Tibial artery (tissue), 4 donors: Measurements from ENCODE around the gene IGLL5.
A peak's percentile ranks its signal among the peaks of the same experiment; 100 is the strongest.
"Not testable (repeated sequence)": the region's sequence is repeated elsewhere in the genome, so short reads cannot be mapped to it uniquely, and the experiment has no call there.

Source experiments
- DNase-seq, 2 donors: peaks; one replicate each; pipeline ENCODE4 v3.0.0-alpha.2; 2019
- H3K27ac ChIP-seq, 2 donors: fragments of 200-600 bp; sonication (generic) in 1 of 2; 1 replicate in 1 of 2; 2 replicates in 1 of 2; pipeline ENCODE4 v1.5.1; 2018 to 2019; ENCODE audit warnings: mild to moderate bottlenecking in 1 of 2
- H3K27me3 ChIP-seq, 2 donors: fragments of 200-600 bp; sonication (generic) in 1 of 2; one replicate each; pipeline versions ENCODE4 v1.5.1 to v1.6.0; 2016 to 2019
- H3K36me3 ChIP-seq, 3 donors: fragments of 200-600 bp; sonication (generic) in 2 of 3; one replicate each; pipeline ENCODE4 v1.5.1; 2016 to 2019; ENCODE audit warnings: mild to moderate bottlenecking in 2 of 3
- H3K4me1 ChIP-seq, 4 donors: fragments of 200-600 bp; sonication (generic) in 2 of 4; 1 replicate in 3 of 4; 2 replicates in 1 of 4; pipeline ENCODE4 v1.5.1; 2016 to 2019
- H3K4me3 ChIP-seq, 2 donors: fragments of 200-600 bp; sonication (generic) in 1 of 2; 1 replicate in 1 of 2; 2 replicates in 1 of 2; pipeline ENCODE4 v1.5.1; 2018 to 2019; ENCODE audit warnings: mild to moderate bottlenecking in 2 of 2
- H3K9me3 ChIP-seq, 3 donors: fragments of 200-600 bp; sonication (generic) in 1 of 3; one replicate each; pipeline ENCODE4 v1.5.1; 2016 to 2019
- CTCF ChIP-seq, 2 experiments: fragments of 200-600 bp in 1 of 2; fragments of 450-650 bp in 1 of 2; IDR thresholded peaks; one replicate each; pipeline ENCODE4 v1.5.1; 2017 to 2019; ENCODE audit warnings: antibody characterized with exemption in 2 of 2, mild to moderate bottlenecking in 1 of 2, moderate library complexity in 1 of 2
- intact Hi-C: fragments of 100-400 bp; cut with DNase I; formaldehyde crosslinking; loops from one replicate; pipeline ENCODE4 v1.15.0; 2023; ENCODE audit warnings: low total_unique reads

Gene IGLL5

GRCh38 chr22:22894740-22895731, 7.4 kb downstream of the IGLL5 start:
- Histone ChIP-seq H3K9me3 (no peaks in the 10 kb centered on the region), H3K36me3 (no peaks in the 10 kb centered on the region), H3K27ac (no peak overlapping the region), H3K4me1 (no peaks in the 10 kb centered on the region), H3K4me3 (no peak overlapping the region), H3K27me3 (peaks cover 0 to 36% of the 10 kb centered on the region in 2 donors)
- intact Hi-C loops = no loop called here
- TF ChIP-seq CTCF (IDR thresholded peaks at IDR 0.05) = no peak
- peak; percentile 15 to 46 for DNase-seq

GRCh38 chr22:22895776-22896445, 8.3 kb downstream of the IGLL5 start:
- intact Hi-C loops = no loop called here
- TF ChIP-seq CTCF (IDR thresholded peaks at IDR 0.05) = no peak
- peaks cover 0 to 36% of the 10 kb centered on the region in 2 donors for H3K27me3 ChIP-seq
- DNase-seq = peak; percentile 11 to 49
- H3K36me3 ChIP-seq = no peaks in the 10 kb centered on the region
- no peak overlapping the region for H3K27ac ChIP-seq
- H3K4me3 ChIP-seq = no peak overlapping the region
- H3K4me1 ChIP-seq = no peaks in the 10 kb centered on the region
- H3K9me3 ChIP-seq = no peaks in the 10 kb centered on the region

GRCh38 chr22:22896601-22897000, 9.0 kb downstream of the IGLL5 start:
- TF ChIP-seq CTCF (IDR thresholded peaks at IDR 0.05) = no peak
- H3K27me3 ChIP-seq = peaks cover 0 to 35% of the 10 kb centered on the region in 2 donors
- H3K4me1 ChIP-seq = no peaks in the 10 kb centered on the region
- no peak for DNase-seq
- intact Hi-C loops = no loop called here
- no peaks in the 10 kb centered on the region for H3K9me3 ChIP-seq
- no peaks in the 10 kb centered on the region for H3K36me3 ChIP-seq
- H3K27ac ChIP-seq = no peak overlapping the region
- H3K4me3 ChIP-seq = no peak overlapping the region

- H3K4me3 ChIP-seq = no peak overlapping the region
- no peaks in the 10 kb centered on the region for H3K9me3 ChIP-seq
- peak; percentile 1 to 20 for DNase-seq
- peaks cover 0 to 37% of the 10 kb centered on the region in 2 donors for H3K27me3 ChIP-seq
- intact Hi-C loops = no loop called here
- H3K4me1 ChIP-seq = no peaks in the 10 kb centered on the region
- H3K36me3 ChIP-seq = no peaks in the 10 kb centered on the region
- no peak overlapping the region for H3K27ac ChIP-seq
- TF ChIP-seq CTCF (IDR thresholded peaks at IDR 0.05) = no peak
Measured at GRCh38 chr22:22897091-22897490, 9.5 kb downstream of the IGLL5 start.

- no peak overlapping the region for H3K4me3 ChIP-seq
Measured at GRCh38 chr22:22897947-22898346, 10.3 kb downstream of the IGLL5 start.

GRCh38 chr22:22898411-22898950, 10.9 kb downstream of the IGLL5 start:
- H3K27ac ChIP-seq, H3K4me1 ChIP-seq, H3K4me3 ChIP-seq, intact Hi-C loops, H3K9me3 ChIP-seq, H3K36me3 ChIP-seq: not testable (repeated sequence)
- DNase-seq = peak in 1 of 2 donors; percentile 5
- peaks cover 0 to 34% of the 10 kb centered on the region in 2 donors for H3K27me3 ChIP-seq

More at GRCh38 chr22:22897947-22898346, 10.3 kb downstream of the IGLL5 start:
- H3K9me3 ChIP-seq = no peaks in the 10 kb centered on the region
- no peak for TF ChIP-seq CTCF (IDR thresholded peaks at IDR 0.05)
- no peaks in the 10 kb centered on the region for H3K36me3 ChIP-seq
- intact Hi-C loops = no loop called here
- no peak for DNase-seq
- no peak overlapping the region for H3K27ac ChIP-seq
- no peaks in the 10 kb centered on the region for H3K4me1 ChIP-seq
- peaks cover 0 to 38% of the 10 kb centered on the region in 2 donors for H3K27me3 ChIP-seq

- H3K4me3 ChIP-seq, H3K36me3 ChIP-seq, H3K9me3 ChIP-seq, H3K4me1 ChIP-seq, intact Hi-C loops, H3K27ac ChIP-seq: not testable (repeated sequence)
- H3K27me3 ChIP-seq = peaks cover 0 to 23% of the 10 kb centered on the region in 2 donors
- peak in 1 of 2 donors; percentile 39 for DNase-seq
Measured at GRCh38 chr22:22899342-22900080, 11.9 kb downstream of the IGLL5 start.
